H1 (cell line): Measurements from ENCODE around the gene DEPP1. TPM values are rescaled to one million over a fixed set of nuclear protein-coding genes. Genes with fewer than 3 reads are reported as not detected.

ENCODE experiments used
- CHD7 ChIP-seq: fragments of 300-600 bp; sonication (generic); IDR thresholded peaks from 2 replicates; pipeline ENCODE4 v1.7.1; 2012; ENCODE audit warnings: low read length, moderate library complexity, mild to moderate bottlenecking, inconsistent platforms; ENCODE audit not compliant: insufficient replicate concordance
- EGR1 ChIP-seq: IDR thresholded peaks from 2 replicates; pipeline ENCODE4 v1.6.1; 2011; ENCODE audit warnings: low read depth, low read length, borderline replicate concordance
- MAFK ChIP-seq: IDR thresholded peaks from 2 replicates; pipeline ENCODE4 v1.6.1; 2012; ENCODE audit warnings: low read depth, mild to moderate bottlenecking, improper control_type of control experiment, low read length
- NRF1 ChIP-seq: IDR thresholded peaks from 2 replicates; pipeline ENCODE4 v1.6.1; 2011; ENCODE audit warnings: mild to moderate bottlenecking, low read depth, low read length, improper control_type of control experiment
- polyA plus RNA-seq, 7 experiments: library from polyadenylated mRNA; depleted of rRNA in 3 of 7; stranded (reverse) in 5 of 7; unstranded in 2 of 7; fragments of >200 nt in 5 of 7; fragments of 200-250 nt in 2 of 7; gene quantifications; 1 replicate in 5 of 7; 2 replicates in 1 of 7; 4 replicates in 1 of 7; pipeline versions ENCODE4 v1.2.1 to v1.2.3, GENCODE V29; 2011 to 2013; ENCODE audit warnings: missing spikeins in 2 of 7, mixed read lengths in 2 of 7
- total RNA-seq: library from RNA; stranded (reverse); fragmentation: NEBNext Ultra II Directional; extraction: Animal tissue kit (Norgen Biotek cat#: 25700); gene quantifications from 2 replicates; pipeline ENCODE4 v1.2.1, GENCODE V29; 2021

Gene DEPP1
- total and polyA plus RNA-seq, 2 of the 8 experiments (the other 6 are each of a cell fraction or from before 2014, with no cell fraction given): 0.67 to 4.5 TPM

GRCh38 chr10:44960482-44961229 is 18.0 kb downstream of the DEPP1 start (continued):
- TF ChIP-seq CHD7: no peak
- TF ChIP-seq EGR1: no peak
- no peak for TF ChIP-seq NRF1
- TF ChIP-seq MAFK: no peak
